ENCODE results near the gene SSMEM1. TPM values are rescaled to one million over a fixed set of nuclear protein-coding genes. Genes with fewer than 3 reads are reported as not detected.

SSMEM1 gene
- total and polyA plus RNA-seq, 10 donors, result not detected

DNA sequence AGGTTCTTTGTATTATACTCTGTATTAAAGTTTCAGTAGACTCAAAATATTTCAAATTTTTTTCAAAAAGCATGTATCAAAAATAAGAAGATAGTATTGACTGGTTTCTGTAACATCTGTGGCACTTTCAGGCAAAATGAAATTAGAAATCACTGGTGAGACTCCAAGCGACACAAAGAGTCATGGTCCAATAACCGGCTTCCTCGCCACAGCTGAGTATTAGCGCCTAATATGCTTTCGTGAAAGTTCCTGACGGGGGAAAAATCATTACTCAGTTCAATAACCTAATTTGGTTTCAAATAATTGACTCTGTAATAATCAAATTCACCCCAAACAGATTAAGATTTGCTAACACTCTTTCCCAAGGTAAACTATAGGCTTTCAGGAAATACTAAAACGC is 15.9 kb upstream of the SSMEM1 start:
- WGBS, 5 donors, result 90 to 95% (median 91%) methylated on average over 7 of the region's 7 CpGs
- intact Hi-C loops (cut with DNase I; ENCODE audit: low total_unique reads), result no loop called here
- H3K36me3 ChIP-seq, result peaks cover 0 to 87% (median 23%) of the 10 kb centered on the region in 6 donors

GRCh38 chr7:130195396-130195795 is 12.3 kb upstream of the SSMEM1 start:
- Histone ChIP-seq H3K36me3 (peaks cover 0 to 92% (median 35%) of the 10 kb centered on the region in 6 donors), H3K27me3 (replicated peaks in 1 of 7) (no peaks in the 10 kb centered on the region), H3K9me3 (no peaks in the 10 kb centered on the region), H3K4me3 (no peak overlapping the region), H3K4me1 (peaks cover 0 to 6% (median 0%) of the 10 kb centered on the region in 6 donors), H3K27ac (no peak overlapping the region)
- WGBS, 5 donors, result 96 to 99% (median 97%) methylated on average over 2 of the region's 2 CpGs
- intact Hi-C loops (cut with DNase I; ENCODE audit: low total_unique reads), result no loop called here
- DNase-seq, result no peak
- TF ChIP-seq, protein P1, sequence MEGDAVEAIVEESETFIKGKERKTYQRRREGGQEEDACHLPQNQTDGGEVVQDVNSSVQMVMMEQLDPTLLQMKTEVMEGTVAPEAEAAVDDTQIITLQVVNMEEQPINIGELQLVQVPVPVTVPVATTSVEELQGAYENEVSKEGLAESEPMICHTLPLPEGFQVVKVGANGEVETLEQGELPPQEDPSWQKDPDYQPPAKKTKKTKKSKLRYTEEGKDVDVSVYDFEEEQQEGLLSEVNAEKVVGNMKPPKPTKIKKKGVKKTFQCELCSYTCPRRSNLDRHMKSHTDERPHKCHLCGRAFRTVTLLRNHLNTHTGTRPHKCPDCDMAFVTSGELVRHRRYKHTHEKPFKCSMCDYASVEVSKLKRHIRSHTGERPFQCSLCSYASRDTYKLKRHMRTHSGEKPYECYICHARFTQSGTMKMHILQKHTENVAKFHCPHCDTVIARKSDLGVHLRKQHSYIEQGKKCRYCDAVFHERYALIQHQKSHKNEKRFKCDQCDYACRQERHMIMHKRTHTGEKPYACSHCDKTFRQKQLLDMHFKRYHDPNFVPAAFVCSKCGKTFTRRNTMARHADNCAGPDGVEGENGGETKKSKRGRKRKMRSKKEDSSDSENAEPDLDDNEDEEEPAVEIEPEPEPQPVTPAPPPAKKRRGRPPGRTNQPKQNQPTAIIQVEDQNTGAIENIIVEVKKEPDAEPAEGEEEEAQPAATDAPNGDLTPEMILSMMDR (IDR thresholded peaks at IDR 0.05 in 8 of 11, conservative IDR thresholded peaks at IDR 0.05 in 3 of 11), result no peak
- TF ChIP-seq POLR2A (IDR thresholded peaks at IDR 0.05), result no peak

More for the DNA sequence above, 15.9 kb upstream of the SSMEM1 start:
- no peak for DNase-seq
- TF ChIP-seq POLR2A (IDR thresholded peaks at IDR 0.05) (no peak), POLR2AphosphoS5 (IDR thresholded peaks at IDR 0.05) (no peak)
- TF ChIP-seq, protein P1 (IDR thresholded peaks at IDR 0.05 in 8 of 11, conservative IDR thresholded peaks at IDR 0.05 in 3 of 11), result no peak
- H3K27ac ChIP-seq, result no peak overlapping the region
- H3K9me3 ChIP-seq, result no peaks in the 10 kb centered on the region
- no peak overlapping the region for H3K4me3 ChIP-seq
- no peaks in the 10 kb centered on the region for H3K4me1 ChIP-seq
- H3K27me3 ChIP-seq (replicated peaks in 1 of 7), result no peaks in the 10 kb centered on the region

DNA sequence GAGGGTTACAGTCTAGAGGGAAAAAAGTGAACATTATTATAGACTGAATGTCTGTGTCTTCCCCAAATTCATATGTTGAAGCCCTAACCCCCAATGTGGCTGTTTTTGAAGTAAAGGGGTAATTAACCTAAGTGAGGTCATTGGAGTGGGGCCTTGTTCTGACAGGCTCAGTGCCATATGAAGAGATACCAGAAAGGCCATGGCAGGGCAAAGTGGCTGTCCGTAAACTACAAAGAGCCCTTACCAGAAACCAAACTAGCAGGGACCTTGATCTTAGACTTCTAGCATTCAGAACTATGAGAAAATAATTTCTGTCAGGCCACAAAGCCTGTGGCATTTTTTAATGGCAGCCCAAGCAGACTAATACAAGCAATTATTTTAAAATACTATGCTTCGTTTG is 11.2 kb upstream of the SSMEM1 start:
- DNase-seq, result no peak

GRCh38 chr7:130197094-130197493 is 10.6 kb upstream of the SSMEM1 start:
- intact Hi-C loops (cut with DNase I; ENCODE audit: low total_unique reads), result no loop called here
- no peaks in the 10 kb centered on the region for H3K27me3 ChIP-seq (replicated peaks in 1 of 7)
- H3K4me3 ChIP-seq, result no peak overlapping the region
- H3K4me1 ChIP-seq, result peaks cover 0 to 15% (median 0%) of the 10 kb centered on the region in 6 donors
- TF ChIP-seq POLR2AphosphoS5 (IDR thresholded peaks at IDR 0.05) (no peak), POLR2A (IDR thresholded peaks at IDR 0.05) (no peak)
- TF ChIP-seq, protein P1 (IDR thresholded peaks at IDR 0.05 in 8 of 11, conservative IDR thresholded peaks at IDR 0.05 in 3 of 11), result no peak
- WGBS, 5 donors, result 48 to 75% (median 70%) methylated on average over 2 of the region's 2 CpGs
- H3K9me3 ChIP-seq, result no peaks in the 10 kb centered on the region
- no peak overlapping the region for H3K27ac ChIP-seq
- H3K36me3 ChIP-seq, result peaks cover 0 to 92% (median 44%) of the 10 kb centered on the region in 6 donors
- DNase-seq, result no peak

More for the DNA sequence above, 11.2 kb upstream of the SSMEM1 start:
- Histone ChIP-seq H3K36me3 (peaks cover 0 to 92% (median 41%) of the 10 kb centered on the region in 6 donors), H3K4me1 (peaks cover 0 to 12% (median 0%) of the 10 kb centered on the region in 6 donors), H3K9me3 (no peaks in the 10 kb centered on the region), H3K27me3 (replicated peaks in 1 of 7) (no peaks in the 10 kb centered on the region), H3K4me3 (no peak overlapping the region), H3K27ac (no peak overlapping the region)
- intact Hi-C loops (cut with DNase I; ENCODE audit: low total_unique reads), result no loop called here
- no peak for TF ChIP-seq POLR2A (IDR thresholded peaks at IDR 0.05)
- TF ChIP-seq, protein P1 (IDR thresholded peaks at IDR 0.05 in 8 of 11, conservative IDR thresholded peaks at IDR 0.05 in 3 of 11), result no peak
- TF ChIP-seq POLR2AphosphoS5 (IDR thresholded peaks at IDR 0.05), result no peak
- WGBS, 5 donors, result 57 to 96% (median 93%) methylated on average over 2 of the region's 2 CpGs

Measured in spleen (tissue), 11 donors.